Ovary (tissue), 3 donors: ENCODE measurements around the gene CENPB.

Experiments
- CTCF ChIP-seq, 3 donors: fragments of 450-650 bp in 2 of 3; fragments of 200-600 bp in 1 of 3; IDR thresholded peaks; one replicate each; pipeline versions ENCODE4 v1.5.1 to v1.8.0; 2016 to 2022; ENCODE audit warnings: antibody characterized with exemption in 3 of 3, mild to moderate bottlenecking in 1 of 3
- POLR2A ChIP-seq: fragments of 450-650 bp; IDR thresholded peaks from one replicate; pipeline ENCODE4 v1.6.1; 2017; ENCODE audit warnings: antibody characterized with exemption, mild to moderate bottlenecking, moderate library complexity
- donor health status: DM: no; HTN: no; CAD: no.

- no peak for TF ChIP-seq POLR2A
- TF ChIP-seq CTCF (IDR thresholded peaks at IDR 0.05), result no peak
Observed at GRCh38 chr20:3759884-3760283, 26.7 kb downstream of the CENPB start.
